NCI-H2196 (cell line): ENCODE results near the gene PCDHGB7.
A peak's percentile ranks its signal among the peaks of the same experiment; 100 is the strongest.
"Not testable (repeated sequence)": the region's sequence is repeated elsewhere in the genome, so short reads cannot be mapped to it uniquely, and the experiment has no call there.

Experiments used
- DNase-seq: peaks from one replicate; lab custom pipeline; 2025; ENCODE audit not compliant: unreplicated experiment; lab: John Stamatoyannopoulos, UW

PCDHGB7 gene

DNA sequence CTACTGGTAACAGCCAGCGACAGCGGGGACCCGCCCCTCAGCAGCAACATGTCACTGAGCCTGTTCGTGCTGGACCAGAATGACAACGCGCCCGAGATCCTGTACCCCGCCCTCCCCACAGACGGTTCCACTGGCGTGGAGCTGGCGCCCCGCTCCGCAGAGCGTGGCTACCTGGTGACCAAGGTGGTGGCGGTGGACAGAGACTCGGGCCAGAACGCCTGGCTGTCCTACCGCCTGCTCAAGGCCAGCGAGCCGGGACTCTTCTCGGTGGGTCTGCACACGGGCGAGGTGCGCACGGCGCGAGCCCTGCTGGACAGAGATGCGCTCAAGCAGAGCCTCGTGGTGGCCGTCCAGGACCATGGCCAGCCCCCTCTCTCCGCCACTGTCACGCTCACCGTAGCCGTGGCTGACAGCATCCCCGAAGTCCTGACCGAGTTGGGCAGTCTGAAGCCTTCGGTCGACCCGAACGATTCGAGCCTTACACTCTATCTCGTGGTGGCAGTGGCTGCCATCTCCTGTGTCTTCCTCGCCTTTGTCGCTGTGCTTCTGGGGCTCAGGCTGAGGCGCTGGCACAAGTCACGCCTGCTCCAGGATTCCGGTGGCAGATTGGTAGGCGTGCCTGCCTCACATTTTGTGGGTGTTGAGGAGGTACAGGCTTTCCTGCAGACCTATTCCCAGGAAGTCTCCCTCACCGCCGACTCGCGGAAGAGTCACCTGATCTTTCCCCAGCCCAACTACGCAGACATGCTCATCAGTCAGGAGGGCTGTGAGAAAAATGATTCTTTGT is 22.9 kb upstream of the PCDHGB7 start:
- DNase-seq = not testable (repeated sequence)

DNA sequence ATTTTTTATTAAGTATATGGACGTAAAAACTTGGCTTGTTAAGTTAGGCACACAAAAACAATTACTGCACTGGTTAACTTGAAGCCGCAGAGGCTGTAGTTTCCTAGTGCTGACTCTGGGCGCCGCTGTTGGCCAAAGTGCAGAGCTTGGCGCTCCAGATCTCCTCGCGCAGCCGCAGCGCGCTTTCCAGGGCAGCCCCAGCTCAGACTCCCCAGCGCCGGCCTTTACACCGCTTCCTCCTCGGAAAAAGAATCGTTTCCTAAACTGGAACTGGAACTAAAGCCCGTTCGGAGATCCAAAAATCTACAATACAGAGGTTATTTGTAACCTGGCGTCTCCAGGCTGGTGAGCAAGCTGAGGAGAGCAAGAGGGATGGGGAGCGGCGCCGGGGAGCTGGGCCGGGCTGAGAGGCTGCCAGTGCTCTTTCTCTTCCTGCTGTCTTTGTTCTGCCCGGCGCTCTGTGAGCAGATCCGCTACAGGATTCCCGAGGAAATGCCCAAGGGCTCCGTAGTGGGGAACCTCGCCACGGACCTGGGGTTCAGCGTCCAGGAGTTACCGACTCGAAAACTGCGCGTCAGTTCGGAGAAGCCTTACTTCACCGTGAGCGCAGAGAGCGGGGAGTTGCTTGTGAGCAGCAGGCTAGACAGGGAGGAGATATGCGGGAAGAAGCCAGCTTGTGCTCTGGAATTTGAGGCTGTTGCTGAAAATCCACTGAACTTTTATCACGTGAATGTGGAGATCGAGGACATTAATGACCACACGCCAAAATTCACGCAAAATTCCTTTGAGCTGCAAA is 19.5 kb upstream of the PCDHGB7 start, which contains the start of gene PCDHGB5:
Gene PCDHGB5, plus strand, starts transcription at position 192 of the 796 bp plus-strand sequence. Its CDS starts 181 bp downstream, at position 373.
- not testable (repeated sequence) for DNase-seq

- DNase-seq = no peak
These were observed 18.9 kb upstream of the PCDHGB7 start for GRCh38 chr5:141398608-141399007.

DNA sequence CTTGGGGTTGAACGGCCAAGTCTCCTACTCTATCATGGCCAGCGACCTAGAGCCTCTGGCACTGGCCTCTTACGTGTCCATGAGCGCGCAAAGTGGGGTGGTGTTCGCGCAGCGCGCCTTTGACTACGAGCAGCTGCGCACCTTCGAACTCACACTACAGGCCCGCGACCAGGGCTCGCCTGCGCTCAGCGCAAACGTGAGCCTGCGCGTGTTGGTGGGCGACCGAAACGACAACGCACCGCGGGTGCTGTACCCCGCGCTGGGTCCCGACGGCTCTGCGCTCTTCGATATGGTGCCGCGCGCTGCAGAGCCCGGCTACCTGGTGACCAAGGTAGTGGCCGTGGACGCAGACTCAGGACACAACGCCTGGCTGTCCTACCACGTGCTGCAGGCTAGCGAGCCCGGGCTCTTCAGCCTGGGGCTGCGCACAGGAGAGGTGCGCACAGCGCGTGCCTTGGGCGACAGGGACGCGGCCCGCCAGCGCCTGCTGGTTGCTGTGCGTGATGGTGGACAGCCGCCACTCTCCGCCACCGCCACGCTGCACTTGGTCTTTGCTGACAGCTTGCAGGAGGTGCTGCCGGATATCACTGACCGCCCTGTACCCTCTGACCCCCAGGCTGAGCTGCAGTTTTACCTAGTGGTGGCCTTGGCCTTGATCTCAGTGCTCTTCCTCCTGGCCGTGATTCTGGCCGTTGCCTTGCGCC is 17.8 kb upstream of the PCDHGB7 start:
- no peak for DNase-seq

- peak; percentile 3 for DNase-seq
These were observed 14.8 kb upstream of the PCDHGB7 start, which contains the start of gene PCDHGA9 for GRCh38 chr5:141402553-141403243. Gene PCDHGA9 (plus strand): TSS chr5:141402778. CDS start chr5:141402953, 175 bp downstream.

- DNase-seq = no peak
These were observed 14.1 kb upstream of the PCDHGB7 start for GRCh38 chr5:141403387-141403786.

DNA sequence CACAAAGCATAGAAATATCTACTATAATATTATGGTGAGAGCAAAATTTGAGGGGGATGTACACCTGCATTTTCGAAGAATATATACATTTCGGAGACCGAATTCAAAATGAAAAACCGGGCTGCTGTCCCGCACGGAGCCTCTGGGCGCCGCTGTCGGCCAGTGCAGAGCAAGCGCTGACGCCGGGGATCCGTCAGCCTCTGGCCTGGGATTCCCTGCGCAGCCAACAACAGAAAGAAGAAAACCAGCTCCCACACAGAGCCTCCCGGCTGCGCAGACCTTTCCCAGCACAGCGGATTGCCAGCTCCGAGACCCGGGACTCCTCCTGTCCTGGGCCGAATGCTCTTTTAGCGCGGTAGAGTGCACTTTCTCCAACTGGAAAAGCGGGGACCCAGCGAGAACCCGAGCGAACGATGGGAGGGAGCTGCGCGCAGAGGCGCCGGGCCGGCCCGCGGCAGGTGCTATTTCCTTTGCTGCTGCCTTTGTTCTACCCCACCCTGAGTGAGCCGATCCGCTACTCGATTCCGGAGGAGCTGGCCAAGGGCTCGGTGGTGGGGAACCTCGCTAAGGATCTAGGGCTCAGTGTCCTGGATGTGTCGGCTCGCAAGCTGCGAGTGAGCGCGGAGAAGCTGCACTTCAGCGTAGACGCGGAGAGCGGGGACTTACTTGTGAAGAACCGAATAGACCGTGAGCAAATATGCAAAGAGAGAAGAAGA is 9.5 kb upstream of the PCDHGB7 start, which contains the start of gene PCDHGB6:
Gene PCDHGB6, plus strand, starts transcription at position 232 of the 716 bp plus-strand sequence. Its CDS starts 182 bp downstream, at position 414.
- peak; percentile 84 for DNase-seq

DNA sequence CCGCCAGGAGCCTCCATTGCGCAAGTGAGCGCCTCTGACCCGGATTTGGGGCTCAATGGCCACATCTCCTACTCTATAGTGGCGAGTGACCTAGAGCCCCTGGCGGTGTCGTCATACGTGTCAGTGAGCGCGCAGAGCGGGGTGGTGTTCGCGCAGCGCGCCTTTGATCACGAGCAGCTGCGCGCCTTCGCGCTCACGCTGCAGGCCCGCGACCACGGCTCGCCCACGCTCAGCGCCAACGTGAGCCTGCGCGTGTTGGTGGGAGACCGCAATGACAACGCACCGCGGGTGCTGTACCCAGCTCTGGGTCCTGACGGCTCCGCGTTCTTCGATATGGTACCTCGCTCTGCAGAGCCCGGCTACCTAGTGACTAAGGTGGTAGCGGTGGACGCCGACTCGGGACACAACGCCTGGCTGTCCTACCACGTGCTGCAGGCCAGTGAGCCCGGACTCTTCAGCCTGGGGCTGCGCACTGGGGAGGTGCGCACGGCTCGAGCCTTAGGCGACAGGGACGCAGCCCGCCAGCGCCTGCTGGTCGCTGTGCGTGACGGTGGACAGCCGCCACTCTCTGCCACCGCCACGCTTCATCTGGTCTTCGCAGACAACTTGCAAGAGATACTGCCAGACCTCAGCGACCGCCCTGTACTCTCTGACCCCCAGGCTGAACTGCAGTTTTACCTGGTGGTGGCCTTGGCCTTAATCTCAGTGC is 7.7 kb upstream of the PCDHGB7 start:
- DNase-seq = no peak

DNA sequence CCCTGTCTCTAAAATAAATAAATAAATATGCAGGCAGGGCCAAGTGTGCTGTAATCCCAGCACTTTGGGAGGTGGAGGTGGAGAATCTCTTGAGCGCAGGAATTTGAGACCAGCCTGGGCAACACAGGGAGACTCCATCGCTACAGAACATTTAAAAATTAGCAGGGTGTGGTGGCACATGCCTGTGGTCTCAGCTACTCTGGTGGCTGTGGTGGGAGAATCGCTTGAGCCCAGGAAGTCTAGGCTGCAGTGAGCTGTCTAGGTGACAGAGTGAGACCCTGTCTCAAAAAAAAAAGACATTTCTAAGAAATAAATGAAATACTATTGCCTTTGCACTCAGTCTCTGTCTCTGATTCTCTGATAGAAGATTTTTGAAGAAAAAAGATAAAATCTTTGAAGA is 5.9 kb upstream of the PCDHGB7 start:
- DNase-seq = no peak

GRCh38 chr5:141412854-141413539 is 4.5 kb upstream of the PCDHGB7 start, which contains the start of gene PCDHGA10:
Gene PCDHGA10 (plus strand): TSS chr5:141412987. CDS start chr5:141413176, 189 bp downstream.
- no peak for DNase-seq

DNA sequence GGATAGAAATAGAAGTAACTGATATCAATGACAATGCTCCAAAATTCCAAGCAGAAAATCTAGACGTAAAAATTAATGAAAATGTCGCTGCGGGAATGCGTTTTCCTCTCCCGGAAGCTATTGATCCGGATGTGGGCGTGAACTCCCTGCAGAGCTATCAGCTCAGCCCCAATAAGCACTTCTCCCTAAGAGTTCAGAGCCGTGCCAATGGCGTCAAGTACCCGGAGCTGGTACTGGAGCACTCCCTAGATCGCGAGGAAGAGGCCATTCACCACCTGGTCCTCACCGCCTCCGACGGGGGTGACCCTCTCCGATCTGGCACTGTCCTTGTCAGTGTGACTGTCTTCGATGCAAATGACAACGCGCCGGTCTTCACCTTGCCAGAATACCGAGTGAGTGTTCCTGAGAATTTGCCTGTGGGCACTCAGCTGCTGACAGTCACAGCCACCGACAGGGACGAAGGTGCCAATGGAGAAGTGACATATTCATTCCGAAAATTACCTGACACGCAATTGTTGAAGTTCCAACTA is 3.9 kb upstream of the PCDHGB7 start:
- no peak for DNase-seq

DNA sequence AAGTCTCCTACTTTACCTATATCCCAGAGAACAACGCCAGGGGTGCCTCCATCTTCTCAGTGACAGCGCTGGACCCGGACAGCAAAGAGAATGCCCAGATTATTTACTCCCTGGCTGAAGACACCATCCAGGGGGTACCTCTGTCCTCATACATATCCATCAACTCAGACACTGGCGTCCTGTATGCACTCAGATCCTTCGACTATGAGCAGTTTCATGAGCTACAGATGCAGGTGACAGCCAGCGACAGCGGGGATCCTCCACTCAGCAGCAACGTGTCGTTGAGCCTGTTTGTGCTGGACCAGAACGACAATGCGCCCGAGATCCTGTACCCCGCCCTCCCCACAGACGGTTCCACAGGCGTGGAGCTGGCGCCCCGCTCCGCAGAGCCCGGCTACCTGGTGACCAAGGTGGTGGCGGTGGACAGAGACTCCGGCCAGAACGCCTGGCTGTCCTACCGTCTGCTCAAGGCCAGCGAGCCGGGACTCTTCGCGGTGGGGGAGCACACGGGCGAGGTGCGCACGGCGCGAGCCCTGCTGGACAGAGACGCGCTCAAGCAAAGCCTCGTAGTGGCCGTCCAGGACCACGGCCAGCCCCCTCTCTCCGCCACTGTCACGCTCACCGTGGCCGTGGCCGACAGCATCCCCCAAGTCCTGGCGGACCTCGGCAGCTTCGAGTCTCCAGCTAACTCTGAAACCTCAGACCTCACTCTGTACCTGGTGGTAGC is 2.8 kb upstream of the PCDHGB7 start:
- DNase-seq = not testable (repeated sequence)

- DNase-seq = not testable (repeated sequence)
These were observed 2.2 kb upstream of the PCDHGB7 start for GRCh38 chr5:141415275-141415618.

DNA sequence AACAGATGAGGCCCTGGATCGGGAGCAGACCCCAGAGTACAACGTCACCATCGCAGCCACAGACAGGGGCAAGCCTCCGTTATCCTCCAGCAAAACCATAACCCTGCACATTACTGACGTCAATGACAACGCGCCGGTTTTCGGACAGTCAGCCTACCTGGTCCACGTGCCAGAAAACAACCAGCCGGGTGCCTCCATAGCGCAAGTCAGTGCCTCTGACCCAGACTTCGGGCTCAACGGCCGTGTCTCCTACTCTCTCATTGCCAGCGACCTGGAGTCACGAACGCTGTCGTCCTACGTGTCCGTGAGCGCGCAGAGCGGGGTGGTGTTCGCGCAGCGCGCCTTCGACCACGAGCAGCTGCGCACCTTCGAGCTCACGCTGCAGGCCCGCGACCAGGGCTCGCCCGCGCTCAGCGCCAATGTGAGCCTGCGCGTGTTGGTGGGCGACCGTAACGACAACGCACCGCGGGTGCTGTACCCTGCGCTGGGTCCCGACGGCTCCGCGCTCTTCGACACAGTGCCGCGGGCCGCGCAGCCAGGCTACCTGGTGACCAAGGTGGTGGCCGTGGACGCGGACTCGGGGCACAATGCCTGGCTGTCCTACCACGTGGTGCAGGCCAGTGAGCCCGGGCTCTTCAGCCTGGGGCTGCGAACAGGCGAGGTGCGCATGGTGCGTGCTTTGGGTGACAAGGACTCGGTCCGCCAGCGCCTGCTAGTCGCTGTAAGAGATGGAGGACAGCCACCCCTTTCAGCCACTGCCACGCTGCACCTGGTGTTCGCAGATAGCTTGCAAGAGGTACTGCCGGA is 1.8 kb downstream of the PCDHGB7 start:
- DNase-seq = no peak

DNA sequence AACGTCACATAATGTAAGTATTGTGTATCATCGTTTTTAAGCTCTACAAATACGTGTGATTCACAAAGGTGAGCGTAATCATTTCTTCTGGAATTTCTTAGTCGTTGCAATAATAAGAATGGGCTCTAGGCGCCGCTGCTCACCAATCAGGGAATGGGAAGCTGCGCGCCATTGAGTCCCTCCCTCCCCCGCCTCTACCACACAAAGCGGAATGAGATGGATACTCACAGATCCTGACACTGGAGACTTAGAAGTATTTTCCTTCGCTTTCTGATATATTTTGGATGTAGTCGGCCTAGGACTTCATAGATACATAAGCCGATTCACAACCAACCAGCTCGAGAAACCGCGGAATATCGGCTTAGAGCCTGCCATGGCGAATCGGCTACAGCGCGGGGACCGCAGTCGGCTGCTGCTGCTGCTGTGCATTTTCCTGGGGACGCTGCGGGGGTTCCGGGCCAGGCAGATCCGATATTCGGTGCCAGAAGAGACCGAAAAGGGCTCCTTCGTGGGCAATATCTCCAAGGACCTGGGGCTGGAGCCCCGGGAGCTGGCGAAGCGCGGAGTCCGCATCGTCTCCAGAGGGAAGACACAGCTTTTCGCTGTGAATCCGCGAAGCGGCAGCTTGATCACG is 3.5 kb downstream of the PCDHGB7 start, which contains the start of gene PCDHGA11:
Gene PCDHGA11, plus strand, starts transcription at position 197 of the 634 bp plus-strand sequence. Its CDS starts 177 bp downstream, at position 374.
- DNase-seq = no peak

DNA sequence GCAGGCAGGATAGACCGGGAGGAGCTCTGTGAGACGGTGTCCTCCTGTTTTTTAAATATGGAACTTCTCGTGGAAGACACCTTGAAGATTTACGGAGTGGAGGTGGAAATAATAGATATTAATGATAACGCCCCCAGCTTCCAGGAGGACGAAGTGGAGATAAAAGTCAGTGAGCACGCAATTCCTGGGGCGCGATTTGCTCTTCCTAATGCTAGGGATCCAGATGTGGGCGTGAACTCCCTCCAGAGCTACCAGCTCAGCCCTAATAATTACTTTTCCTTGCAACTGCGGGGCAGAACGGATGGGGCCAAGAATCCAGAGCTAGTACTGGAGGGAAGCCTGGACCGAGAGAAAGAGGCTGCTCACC is 4.0 kb downstream of the PCDHGB7 start:
- DNase-seq = no peak
